Inferior parietal cortex (tissue), 1 donor: ENCODE results near the gene AKAP13.

Experiments used
- DNase-seq: peaks from one replicate; pipeline ENCODE4 v3.0.0-alpha.2; 2016; ENCODE audit errors: extremely low spot score

Gene AKAP13

DNA sequence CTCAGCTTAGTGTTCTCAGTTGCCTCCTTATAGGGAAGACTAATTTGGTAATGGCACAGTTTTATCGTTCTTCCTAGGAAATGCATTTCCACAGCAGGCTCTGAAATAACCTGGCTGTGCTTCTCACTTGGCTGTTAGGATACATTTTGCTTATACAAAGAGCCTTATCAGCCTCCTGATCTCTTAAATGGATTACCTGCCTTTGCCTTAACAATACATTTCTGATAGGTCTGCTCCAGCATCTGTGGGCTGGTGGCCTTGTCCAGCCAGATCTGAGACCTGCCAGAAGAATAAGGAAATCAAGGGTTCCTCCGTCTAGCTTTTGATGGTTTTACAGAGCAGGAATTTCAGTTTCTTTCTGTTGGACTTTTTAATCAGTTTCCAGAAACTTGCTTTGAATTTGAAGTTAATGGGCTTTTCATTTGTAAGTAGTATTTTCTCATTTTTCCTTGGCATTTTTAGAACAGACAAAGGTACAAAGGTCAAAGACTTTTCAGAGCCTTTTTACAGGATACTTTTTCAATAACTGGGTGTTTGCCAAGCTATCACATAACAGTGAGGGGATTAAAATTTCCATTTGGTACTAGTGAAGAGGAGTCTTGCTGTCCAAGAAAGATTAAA, 116.3 kb downstream of the AKAP13 start:
- DNase-seq: no peak

DNA sequence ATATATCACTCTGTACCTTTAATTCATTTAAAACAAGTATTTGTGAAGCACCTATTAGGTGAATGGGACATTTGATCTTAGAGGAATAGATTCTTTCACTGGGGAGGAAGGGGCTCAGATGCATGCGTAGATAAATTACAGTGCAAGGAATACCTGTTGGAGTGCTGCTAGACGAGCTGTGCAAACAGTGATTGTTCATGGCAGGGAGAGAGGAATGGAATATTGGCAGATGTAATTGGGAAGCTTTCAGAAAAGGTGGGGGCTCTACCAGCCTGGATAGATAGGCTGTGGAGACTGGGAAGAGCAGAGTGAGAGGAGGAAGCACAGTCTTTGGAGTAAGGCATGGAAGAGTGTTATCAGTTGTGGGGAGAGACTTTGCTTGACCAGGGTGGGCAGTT, 116.8 kb downstream of the AKAP13 start:
- no peak for DNase-seq

DNA sequence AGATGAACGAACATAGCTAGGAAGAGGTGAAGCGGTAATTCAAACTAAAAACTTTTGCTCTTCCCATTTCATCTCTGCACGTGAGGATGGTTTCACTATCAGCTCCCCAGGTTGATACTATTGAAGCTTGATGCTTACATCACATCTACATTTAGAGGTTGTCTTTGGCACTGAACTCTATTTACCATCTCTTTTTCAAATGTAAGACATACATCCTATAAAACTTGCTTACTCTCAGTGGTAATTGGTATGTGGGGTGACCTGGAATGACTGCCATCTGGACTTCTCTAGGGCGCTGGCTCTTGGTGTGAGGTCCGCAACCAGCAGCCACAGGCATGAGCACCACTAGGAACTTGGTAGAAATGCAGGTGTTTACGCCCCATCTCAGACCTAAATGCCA, 118.1 kb downstream of the AKAP13 start:
- DNase-seq: no peak

DNA sequence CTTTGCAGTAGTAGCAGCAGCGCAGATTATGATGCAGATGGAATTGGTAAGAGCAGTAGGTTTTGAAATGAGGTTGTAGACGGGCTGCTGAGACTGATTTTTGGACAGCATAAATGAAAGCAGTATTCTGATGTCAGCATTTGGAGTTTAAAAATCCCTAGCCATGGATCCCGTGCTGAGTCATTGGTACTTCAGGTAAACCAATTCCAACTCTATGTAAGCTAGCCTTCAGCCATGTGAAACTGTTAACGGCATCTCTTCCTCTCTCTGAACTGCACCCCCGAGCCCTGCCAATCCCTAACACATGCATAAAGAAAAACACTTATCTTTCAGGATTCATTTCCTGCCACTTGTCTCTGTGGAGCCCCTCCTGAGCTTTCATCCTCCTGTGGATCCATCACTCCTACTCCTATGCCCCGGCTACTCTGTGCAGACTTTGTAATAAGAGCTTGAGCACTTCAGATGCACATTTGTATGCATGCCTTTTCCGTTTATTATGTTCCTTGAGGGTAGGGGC, 119.0 kb downstream of the AKAP13 start:
- DNase-seq: no peak

DNA sequence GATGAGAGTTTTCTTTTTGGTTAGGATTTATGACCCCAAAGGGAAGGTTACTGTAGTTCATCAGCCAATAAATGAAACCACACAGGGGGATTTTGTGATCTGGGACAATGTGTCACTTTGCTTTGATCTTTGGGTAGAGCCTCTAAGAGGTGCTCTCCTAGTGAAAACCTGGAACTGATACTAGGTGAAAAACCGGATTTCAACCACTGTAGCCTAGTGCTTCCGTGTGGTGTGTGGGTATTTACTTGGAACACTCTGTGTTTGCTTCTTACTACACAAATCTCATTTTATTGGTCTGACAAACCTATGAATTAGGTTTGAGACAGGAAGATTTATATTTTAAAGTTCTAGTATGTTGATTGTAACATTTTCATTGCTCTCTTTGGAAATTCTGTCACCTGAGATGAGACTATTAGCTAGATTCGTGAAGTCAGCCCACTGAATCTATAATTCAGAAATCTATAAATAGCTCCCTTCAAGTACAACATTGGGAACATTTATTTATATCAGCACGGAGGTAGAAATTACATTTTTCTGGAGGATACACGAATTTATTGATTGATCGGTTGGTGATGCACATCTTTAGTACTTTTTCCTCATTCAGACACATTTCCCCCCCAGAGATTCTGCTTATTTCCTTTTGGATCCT, 119.8 kb downstream of the AKAP13 start:
- no peak for DNase-seq

DNA sequence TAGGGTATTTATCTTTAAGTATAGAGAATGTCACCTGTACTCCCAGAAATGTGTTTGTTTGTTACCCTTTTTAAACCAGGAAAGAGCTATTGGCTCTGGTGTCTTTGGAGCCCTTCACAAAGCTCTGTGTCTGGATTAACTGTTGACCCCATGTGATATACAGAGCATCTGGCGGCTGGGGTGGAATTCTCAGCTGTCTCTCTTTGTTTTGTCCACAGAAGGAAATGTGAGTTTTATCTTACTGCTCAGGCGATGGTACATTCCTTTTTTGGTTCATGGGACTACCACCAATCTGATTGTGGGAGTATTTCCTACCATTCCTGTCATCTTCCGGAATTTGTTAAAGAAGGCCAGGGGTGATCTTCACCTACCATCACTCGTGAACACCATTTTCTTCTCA, 120.3 kb downstream of the AKAP13 start:
- DNase-seq: no peak

DNA sequence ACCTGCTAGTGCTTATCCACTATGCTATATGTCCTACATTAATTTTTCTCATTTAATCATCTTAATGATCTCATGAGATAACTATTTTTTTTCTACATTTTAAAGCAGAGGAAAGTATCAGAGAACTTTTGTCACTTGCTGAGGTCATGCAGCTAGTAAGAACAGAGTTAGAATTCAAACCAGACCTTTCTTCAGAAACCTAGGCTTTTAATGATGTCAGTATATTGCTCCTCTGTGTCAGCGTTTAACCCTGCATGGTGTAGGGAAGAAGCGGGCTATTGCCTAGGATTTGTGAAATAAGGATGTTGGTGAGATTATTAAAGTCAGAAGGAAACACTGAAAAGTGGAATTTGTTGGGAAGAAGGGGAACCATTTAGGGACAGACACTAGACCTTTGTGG, 121.2 kb downstream of the AKAP13 start:
- DNase-seq: no peak

DNA sequence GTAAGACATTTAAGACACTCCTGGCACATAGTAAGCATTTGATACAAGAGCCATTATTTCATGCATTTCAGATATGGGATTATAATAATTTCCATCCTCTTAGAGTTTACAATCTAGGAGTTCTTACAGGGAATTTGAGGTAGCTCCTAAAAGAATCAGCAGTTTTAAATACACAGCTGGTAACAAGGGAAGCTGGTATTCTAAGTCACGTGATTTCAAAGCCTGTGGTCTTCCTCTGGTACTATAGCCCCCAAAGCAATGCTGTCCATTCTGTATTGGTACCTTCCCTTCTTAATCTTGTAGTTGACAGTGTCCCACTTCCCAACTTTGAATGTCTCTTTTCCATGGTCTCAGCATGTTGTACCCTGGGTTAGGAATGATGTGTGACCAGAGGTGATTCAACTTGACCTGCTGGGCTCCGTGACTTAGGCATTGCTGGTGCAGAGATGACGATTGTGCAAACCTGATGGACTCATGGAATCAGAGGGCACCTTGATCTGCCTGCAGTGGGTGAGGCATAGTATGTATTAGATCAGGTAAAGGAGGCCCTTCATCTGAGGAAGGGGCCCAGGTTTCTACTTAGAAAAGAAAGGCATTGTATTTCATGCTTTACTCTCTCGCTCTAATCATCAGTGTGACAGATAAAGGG, 122.9 kb downstream of the AKAP13 start:
- no peak for DNase-seq

DNA sequence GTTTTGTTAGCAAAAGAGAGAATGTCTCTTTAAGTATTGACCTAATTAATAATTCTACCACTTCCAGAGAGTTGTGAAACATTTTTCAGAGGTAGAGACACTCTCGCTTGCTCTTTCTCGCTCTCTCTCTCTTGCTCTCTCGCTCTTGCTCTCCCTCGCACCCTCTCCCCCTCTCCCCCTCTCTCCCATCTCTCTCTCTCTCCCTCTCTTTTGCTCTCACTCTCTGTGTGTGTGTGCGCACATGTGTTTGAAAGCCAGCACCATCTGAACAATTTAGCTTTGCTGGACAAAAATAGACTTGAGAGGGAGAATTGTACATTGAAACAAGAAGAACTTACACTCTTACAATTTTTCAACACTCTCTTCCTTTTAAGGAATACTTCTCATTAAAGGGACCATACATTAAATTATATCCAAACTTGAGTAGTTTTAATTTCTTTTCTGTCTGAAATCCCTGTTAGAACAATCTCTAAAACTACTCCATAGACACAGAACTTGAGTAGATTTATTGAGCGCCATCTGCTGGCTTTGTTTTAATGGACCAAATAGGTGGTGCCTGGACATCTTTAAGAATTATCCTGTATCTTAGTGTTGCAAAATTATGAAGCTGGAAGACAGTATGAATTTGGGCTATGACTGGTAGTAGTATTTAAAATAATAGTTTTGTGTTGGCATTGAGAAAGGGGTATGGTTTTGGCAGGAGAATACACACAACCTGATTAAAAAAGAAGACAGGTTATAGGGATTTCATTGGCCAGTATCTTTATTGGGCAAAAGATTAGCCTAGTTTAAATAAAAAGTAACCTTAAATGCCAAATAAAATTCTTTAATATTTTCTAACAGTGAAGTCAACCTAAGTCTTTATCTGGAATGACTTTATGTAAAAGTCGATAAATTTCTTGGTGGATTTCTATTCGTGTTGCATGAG, 124.6 kb downstream of the AKAP13 start:
- DNase-seq: peak; percentile 81

DNA sequence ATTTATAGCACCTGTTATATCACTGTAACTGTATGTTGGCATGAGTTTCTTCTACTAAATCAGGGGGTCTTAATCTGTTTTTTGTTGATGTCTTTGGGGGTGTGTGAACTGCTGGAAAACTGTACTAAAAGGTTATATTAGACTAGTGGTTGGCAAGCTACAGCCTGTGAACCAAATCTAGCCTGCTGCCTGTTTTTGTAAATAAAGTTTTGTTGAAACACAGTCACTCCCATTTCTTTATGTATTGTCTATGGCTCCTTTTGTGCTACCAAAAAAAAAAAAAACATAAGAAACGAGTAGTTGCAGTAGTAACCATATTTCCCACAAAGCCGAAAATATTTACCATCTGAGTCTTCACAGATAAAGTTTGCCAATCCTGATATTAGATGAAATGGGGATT, 126.7 kb downstream of the AKAP13 start:
- no peak for DNase-seq

DNA sequence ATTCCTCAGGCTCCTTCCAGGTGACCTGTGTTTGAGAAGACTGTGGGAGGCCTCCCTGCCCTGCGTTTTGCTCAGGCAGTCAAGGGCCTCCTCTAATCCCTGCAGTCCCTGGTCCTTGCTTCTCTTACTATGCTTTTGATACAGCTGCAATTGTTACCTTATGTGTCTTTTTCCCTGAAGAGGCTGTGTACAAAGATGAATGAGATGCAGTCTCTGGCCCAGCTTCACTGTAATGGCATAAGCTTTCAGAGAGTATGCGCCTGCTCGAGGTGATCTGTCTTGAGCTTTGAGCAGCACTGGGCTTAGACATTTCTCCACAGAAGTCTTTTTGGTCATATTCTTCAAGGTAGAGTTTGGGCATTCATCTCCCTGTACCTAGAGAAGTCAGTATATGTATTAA, 129.6 kb downstream of the AKAP13 start:
- DNase-seq: no peak

DNA sequence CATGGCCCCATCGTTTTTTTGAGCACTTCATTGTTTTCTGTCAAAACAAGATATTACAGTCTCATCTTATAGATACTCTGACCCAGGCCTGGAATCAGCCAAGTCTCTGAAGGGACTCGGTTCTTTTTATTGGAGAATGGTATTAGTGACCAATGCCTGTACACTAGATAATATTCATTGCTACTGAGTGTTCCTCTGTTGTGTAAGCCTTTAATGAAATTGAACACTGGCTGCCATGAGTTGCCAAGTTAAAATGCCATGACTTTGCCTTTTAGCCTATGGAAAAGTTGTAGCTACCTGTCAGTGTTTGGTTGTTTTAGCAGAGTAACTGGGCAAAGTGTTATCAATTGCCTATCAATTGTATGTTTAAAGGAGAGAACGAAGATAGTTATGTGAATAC, 134.0 kb downstream of the AKAP13 start:
- DNase-seq: no peak

DNA sequence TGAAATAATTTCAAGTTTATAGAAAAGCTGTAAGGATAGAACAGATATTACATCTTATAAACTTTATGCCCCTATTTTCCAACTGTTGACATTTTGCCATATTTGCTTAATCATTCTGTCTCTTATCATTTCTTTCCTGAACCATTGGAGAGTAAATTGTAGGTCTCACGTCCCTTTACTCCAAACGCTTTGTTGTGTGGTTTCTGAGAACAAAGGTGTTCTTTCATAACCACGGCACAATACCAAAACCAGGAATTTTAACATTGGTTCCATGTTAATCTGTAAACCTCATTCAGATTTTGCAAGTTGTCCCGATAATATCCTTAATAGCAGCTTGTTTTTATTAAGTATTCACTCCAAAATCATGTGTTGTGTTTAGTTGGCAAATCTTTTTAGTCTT, 134.8 kb downstream of the AKAP13 start:
- DNase-seq: no peak

DNA sequence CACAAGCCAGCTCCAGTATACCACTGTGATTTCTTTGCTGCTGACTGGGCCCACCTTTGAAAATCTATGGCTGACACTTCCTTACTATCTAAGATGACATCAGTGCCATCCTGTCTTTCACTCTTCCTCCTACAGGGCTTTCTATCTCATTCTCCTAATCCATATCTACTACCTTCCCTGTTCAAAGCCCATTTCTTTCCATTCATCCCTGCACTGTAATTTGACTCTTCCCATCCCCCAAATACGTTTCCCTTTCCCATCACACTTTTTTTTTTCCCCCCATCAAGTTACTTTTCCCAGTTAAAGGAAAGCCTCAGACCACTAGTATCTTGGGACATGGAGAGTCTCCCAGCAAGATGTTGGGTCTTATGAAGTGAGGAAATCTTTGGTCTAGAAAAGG, 136.7 kb downstream of the AKAP13 start:
- DNase-seq: no peak

DNA sequence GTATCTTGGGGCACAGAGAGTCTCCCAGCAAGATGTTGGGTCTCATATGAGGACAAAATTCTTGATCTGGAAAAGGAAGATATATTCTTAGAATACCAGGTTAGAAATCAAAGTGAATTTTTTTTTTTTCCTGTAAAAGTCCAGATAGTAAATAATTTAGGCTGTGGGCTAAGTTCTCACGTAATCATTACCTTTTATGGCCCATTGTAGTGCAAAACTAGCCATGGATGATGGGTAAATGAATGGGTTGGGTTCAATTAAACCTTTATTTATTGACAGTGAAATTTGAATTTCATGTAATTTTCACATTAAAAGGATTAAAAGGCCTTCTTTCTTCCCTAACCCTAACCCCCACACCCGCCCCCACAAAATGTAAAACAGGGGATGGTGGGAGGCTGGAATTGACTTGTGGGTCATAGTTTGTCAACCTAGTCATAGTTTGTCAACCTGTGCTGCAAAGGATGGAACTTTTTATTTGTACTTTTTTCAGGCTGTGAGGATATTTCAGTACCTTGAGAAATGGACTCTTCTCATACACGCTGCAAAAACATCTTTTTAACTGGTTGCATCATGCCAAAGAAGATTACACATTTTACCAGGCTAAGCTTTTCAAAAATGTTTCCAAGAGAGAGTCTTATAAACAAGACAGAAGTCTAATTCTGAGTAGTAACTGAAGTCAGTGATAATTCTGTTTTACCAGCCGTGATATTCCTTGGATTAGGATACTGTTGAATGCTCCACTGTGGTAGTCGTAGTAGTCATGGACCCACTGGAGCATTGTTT, 138.8 kb downstream of the AKAP13 start:
- no peak for DNase-seq

DNA sequence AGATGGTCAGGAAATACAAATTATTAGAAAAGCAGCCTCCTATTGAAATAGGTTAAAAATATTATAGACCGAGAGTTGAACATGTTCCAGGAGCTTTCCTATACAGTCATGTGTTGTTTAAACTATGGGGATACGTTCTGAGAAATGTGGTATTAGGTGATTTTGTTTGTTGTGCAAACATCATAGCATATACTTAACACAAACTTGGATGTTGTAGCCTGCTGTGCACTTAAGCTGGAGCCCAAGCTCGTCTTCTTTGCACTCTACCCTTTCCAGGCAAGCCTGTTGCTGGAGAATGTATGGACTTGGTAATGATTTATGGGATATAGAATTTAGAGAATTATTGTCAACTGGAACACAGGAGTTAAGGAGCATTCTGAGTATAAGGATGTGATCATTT, 140.2 kb downstream of the AKAP13 start:
- DNase-seq: no peak

DNA sequence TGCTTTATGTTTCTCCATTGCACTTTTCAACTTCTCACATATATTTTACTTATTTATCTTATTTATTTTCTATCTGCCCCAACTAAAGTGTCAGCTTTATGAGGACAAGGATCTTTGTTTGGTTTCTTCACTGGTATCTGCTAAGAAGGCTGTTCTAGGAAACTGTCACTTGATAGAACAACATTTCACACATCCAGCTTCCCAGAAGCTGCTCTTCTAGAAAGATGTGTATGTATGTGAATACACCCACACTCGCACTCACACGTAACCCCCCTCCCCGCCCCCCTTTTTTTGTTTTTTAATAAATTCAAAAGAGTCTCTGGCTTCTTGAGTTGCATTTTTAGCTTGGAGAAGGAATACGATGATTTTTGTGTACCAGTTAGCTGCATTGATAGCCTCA, 143.1 kb downstream of the AKAP13 start:
- DNase-seq: no peak

DNA sequence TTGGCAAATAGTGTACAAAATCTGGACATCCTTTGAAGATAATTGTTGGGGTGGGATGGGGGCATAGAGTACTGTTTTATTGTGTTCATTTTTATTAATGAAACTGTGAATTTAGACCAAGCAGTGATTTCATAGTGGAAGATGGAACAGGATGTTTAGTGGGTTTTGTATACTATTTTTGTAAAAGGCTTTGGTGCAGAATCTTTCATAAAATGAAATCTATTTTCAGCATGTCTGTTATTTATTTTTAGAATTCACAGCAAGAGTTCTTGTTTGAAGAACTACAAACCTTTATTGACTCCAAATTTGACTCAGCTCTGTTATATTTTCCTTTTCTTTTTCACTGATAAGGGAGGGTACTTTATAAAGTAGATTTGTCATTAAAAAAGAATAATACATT, 145.4 kb downstream of the AKAP13 start:
- no peak for DNase-seq

DNA sequence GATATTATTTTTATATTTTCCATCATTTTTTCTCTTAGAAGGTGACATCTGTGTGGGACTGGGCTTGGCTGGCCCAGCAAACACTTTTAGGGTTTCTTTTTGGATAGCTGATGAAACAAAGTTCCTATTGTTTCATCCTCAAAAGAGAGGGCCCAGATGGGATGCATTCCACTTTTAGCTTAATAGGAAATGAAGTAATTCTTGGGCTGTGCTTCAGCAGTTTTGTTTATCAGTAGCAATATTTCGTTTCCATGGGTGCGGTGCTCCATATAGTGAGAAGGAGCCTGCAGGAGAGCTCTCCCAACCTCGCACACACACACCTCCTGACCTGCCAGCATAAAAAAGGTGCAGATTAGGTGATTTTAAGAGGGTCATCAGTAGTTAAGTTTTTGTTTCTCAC, 147.5 kb downstream of the AKAP13 start:
- DNase-seq: no peak

DNA sequence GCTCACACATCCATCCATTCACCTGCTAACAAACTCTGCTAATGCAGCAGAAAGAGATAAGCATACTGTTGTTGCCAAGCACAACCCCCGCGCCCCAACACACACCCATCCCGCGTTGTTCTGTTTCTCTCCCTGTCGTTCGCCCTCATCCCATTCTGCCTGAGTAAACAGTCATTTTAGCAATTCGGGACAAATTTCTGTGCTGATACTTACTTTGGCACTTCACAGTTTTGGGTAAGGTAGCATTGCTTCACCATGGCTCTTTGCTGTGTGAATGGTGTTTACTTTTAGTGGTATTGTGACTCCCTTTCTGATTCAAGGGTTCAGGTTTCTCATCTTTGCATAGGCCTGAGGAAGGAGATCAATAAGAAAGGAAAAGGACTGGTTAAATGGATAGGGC, 149.7 kb downstream of the AKAP13 start:
- DNase-seq: no peak

DNA sequence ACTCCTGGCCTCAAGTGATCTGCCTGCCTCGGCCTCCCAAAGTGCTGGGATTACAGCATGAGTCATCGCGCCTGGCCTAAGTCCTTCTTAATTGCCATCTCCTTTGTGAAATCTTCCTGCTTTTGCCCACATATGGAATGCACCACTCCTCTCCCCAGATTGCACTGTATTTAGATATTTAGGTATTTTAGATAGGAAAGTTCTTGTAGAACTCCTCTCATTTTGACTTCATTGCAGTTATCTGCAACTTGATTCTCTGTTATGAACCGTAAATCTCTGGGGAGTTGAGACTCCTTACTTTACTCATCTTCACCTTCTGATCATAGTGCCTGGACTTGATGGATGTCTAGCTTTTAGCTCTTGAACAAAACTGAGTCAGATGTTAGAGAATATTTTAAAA, 150.7 kb downstream of the AKAP13 start:
- no peak for DNase-seq
